Astrocyte of the spinal cord (primary cell): ENCODE data around the gene NDUFB2.

Experiments used
- DNase-seq: peaks from one replicate; pipeline ENCODE4 v3.0.0; 2011; ENCODE audit warnings: low read depth, low spot score
- H3K4me3 ChIP-seq: 2 replicates; pipeline ENCODE4 v1.5.1; 2011; ENCODE audit warnings: low read depth, mild to moderate bottlenecking, low read length, moderate library complexity
- in situ Hi-C: cut with HindIII; loops from 2 replicates; pipeline ENCODE4 v1.10.0; 2017; ENCODE audit warnings: low sequenced_read_pairs
- TF ChIP-seq, protein P1 (sequence below): IDR thresholded peaks from 2 replicates; pipeline ENCODE4 v1.5.1; 2012; ENCODE audit warnings: low read depth, mild to moderate bottlenecking, low read length, inconsistent platforms

The NDUFB2 gene

GRCh38 chr7:140672382-140673062 lies 24.0 kb upstream of the NDUFB2 start, which contains the start of gene ADCK2:
Gene ADCK2 (plus strand): TSS chr7:140672945. CDS start chr7:140673331, 386 bp downstream.
- DNase-seq: no peak
- in situ Hi-C loops: no loop called here
- H3K4me3 ChIP-seq: peak within 1 kb of the TSS; percentile 59
- TF ChIP-seq, protein P1, sequence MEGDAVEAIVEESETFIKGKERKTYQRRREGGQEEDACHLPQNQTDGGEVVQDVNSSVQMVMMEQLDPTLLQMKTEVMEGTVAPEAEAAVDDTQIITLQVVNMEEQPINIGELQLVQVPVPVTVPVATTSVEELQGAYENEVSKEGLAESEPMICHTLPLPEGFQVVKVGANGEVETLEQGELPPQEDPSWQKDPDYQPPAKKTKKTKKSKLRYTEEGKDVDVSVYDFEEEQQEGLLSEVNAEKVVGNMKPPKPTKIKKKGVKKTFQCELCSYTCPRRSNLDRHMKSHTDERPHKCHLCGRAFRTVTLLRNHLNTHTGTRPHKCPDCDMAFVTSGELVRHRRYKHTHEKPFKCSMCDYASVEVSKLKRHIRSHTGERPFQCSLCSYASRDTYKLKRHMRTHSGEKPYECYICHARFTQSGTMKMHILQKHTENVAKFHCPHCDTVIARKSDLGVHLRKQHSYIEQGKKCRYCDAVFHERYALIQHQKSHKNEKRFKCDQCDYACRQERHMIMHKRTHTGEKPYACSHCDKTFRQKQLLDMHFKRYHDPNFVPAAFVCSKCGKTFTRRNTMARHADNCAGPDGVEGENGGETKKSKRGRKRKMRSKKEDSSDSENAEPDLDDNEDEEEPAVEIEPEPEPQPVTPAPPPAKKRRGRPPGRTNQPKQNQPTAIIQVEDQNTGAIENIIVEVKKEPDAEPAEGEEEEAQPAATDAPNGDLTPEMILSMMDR: no peak

DNA sequence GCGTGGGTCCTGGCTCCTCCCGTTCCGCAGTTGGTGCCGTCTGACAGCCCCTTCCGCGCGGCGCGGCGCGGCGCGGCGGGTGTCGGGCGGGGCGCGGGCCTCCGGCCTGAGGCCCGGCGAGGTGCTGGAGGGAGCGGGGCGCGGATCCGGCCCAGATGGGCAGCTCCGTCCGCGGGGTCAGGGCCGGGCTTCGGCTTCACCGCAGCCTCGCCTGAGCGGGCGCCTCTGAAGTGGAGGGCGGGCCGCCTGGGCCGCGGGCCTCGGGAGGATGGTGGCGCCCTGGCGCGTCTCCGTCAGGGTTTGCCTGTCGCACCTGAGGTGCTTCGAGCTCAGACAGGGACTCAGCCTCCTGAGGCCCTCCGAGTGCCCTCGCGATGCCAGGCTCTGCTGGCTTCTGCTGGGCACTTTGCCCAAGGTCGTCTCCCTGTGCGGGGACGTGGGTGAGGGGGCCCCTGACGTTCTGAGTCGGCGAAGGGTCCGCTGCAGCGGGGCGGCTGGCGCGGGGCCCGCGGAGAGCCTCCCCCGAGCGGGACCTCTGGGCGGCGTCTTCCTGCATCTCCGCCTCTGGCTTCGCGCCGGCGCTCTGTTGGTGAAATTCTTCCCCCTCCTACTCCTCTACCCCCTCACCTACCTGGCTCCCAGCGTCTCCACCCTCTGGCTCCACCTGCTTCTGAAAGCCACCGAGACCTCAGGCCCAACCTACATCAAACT lies 23.3 kb upstream of the NDUFB2 start:
- peak overlapping the region; percentile 59 for H3K4me3 ChIP-seq
- in situ Hi-C loops: no loop called here
- TF ChIP-seq, protein P1: no peak
- DNase-seq: no peak

DNA sequence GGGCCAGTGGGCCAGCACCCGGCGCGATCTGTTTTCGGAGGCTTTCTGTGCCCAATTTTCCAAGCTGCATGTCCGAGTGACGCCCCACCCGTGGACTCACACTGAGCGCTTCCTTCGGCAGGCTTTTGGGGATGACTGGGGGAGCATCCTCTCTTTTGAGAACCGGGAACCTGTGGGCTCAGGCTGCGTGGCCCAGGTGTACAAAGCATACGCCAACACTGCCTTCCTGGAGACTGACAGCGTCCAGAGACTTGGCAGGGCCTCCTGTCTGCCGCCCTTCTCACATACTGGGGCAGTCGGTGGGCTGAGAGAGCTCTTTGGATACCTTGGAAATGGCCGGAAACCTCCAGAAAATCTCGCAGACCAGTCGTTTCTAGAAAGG lies 22.7 kb upstream of the NDUFB2 start:
- DNase-seq: no peak
- in situ Hi-C loops: no loop called here
- H3K4me3 ChIP-seq: peak overlapping the region; percentile 59
- TF ChIP-seq, protein P1: no peak

DNA sequence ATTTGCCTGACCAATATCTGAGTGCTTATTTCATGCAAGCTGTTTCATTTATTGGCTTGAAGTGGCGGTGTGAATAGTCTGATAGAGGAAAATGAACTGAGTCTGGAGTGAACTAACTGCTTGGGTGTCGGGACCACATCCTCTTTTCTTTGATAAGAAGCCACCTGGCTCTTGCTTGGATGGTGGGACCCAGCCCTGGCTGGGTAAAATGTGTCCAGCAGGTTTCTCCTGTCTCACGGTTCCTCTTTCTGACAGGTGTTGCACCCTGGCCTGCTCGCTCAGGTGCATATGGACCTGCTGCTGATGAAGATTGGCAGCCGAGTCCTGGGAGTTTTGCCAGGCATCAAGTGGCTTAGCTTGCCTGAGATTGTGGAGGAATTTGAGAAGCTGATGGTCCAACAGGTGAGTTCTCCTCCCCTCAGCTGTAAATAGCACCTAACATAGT lies 22.1 kb upstream of the NDUFB2 start:
- in situ Hi-C loops: no loop called here
- TF ChIP-seq, protein P1: no peak
- no peak for DNase-seq
- no peak overlapping the region for H3K4me3 ChIP-seq

DNA sequence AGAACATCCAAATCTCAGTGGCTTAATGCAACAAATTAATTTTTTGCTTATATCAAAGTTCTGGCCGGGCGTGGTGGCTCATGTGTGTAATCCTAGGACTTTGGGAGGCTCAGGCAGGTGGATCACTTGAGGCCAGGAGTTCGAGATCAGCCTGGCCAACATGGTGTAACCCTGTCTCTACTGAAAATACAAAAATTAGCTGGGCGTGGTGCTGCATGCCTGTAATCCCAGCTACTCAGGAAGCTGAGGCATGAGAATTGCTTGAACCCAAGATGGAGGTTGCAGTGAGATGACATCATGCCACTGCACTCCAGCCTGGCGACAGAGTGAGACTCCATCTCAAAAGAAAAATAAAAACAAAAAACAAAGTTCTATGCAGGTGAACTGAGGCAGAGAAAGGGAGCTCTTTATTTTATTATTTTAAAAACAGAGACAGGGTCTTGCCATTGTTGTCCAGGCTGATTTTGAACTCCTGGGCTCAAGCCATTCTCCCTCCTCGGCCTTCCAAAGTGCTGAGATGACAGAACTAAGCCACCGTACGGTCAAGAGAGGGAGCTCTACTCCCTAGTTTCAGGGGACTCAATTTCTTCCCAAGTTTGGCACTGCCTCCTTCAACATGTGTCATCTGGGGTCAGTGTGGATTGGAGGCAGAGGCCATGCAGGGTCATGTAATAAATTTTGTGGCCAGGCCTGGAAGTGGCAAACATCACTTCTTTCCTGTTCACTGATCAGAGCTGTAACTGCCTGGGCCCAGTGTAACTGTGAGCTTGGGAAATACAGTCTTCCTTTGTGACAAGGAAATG lies 21.4 kb upstream of the NDUFB2 start:
- H3K4me3 ChIP-seq: no peak overlapping the region
- in situ Hi-C loops: no loop called here
- DNase-seq: peak; percentile 41
- TF ChIP-seq, protein P1: peak; percentile 62

DNA sequence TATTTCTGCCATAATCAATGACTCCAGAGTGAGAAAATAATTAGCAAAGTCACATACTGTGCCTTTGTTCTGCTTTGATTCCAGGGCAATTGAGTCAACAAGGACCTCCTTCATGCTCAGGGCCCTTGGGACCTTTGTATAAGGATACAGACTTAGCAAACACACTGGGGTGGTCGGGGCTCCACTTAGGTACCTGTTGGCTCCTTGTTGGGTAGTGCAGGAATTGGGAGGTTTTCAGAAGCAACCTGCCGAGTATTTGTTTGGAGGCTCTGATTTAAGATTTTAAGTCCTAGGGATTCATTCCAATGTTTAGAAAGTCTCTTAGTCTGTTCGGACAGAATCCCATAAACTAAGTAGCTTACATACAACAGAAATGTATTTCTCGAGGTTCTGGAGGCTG lies 20.8 kb upstream of the NDUFB2 start:
- no peak for DNase-seq
- TF ChIP-seq, protein P1: no peak
- no peak overlapping the region for H3K4me3 ChIP-seq
- in situ Hi-C loops: no loop called here
